GM18873 (cell line): Measurements from ENCODE around the gene MRGPRX2.

Experiments
- ATAC-seq: cut with Tn5 transposase; IDR thresholded peaks from one replicate; pipeline ENCODE4 v1.9.1; 2021; ENCODE audit warnings: mild to moderate bottlenecking, moderate library complexity, moderate number of reproducible peaks; ENCODE audit not compliant: unreplicated experiment, low FRiP score

MRGPRX2 gene

DNA sequence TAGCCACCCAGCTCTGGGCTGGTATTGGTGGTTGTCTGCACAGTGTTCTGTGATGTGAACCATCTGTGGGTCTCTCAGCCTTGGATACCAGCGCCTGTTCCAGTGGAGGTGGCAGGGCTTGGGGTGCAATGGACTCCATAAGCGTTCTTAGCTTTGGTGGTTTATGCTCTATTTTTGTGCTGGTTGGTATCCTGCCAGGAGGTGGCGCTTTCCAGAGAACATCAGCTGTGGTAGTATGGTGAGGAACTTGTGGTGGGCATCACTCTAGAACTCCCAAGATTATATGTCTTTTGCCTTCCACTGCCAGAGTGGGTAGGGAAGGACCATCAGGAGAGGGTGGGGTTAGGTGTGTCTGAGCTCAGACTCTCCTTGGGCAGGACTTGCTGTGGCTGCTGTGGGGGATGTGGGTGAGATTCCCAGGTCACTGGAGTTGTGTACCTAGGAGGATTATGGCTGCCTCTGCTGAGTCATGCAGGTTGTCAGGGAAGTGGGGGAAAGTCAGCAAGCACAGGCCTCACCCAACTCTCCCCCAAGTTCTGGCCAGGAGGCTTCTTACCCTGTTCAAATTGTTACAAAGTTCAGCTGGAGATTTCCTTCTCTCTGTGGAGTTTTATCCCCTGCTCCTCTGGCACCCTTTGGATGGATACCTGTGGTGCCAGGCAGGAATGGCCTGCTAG is 47.2 kb downstream of the MRGPRX2 start:
- ATAC-seq = no peak

DNA sequence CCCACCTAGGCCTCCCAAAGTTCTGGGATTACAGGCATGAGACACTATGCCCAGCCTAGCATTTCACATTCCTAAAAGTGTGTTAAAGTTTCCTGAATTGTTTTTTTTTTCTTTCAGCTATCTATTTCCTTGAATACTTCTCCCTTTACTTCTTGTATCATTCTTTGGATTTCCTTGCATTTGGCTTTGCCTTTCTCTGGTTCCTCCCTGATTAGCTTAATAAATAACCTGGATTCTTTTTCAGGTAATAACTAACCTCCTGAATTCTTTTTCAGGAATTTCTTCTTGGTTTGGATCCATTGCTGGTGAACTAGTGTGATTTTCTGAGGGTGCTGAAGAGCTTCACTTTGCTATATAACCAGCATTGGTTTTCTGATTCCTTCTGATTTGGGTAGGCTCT is 47.9 kb downstream of the MRGPRX2 start:
- ATAC-seq = no peak
